ENCODE measurements around the gene HBA1.
"Not testable (repeated sequence)": the region's sequence is repeated elsewhere in the genome, so short reads cannot be mapped to it uniquely, and the experiment has no call there.

HBA1 gene

GRCh38 chr16:160242-160641, 16.2 kb upstream of the HBA1 start:
- DNase-seq = not testable (repeated sequence)

- no peak for DNase-seq
Observed at GRCh38 chr16:160691-161190, 15.7 kb upstream of the HBA1 start.

GRCh38 chr16:162271-162991, 14.0 kb upstream of the HBA1 start:
- DNase-seq = no peak

GRCh38 chr16:163139-163538, 13.3 kb upstream of the HBA1 start:
- not testable (repeated sequence) for DNase-seq

GRCh38 chr16:163696-164095, 12.8 kb upstream of the HBA1 start:
- not testable (repeated sequence) for DNase-seq

- DNase-seq = not testable (repeated sequence)
Observed at GRCh38 chr16:164134-164823, 12.2 kb upstream of the HBA1 start.

GRCh38 chr16:164827-165538, 11.5 kb upstream of the HBA1 start:
- DNase-seq = no peak

- DNase-seq = no peak
Observed at GRCh38 chr16:165539-166374, 10.7 kb upstream of the HBA1 start, which contains the start of gene HBM. Gene HBM (plus strand): TSS chr16:165978. CDS start chr16:165998, 20 bp downstream.

GRCh38 chr16:166375-167121, 9.9 kb upstream of the HBA1 start:
- DNase-seq = no peak

- no peak for DNase-seq
Observed at GRCh38 chr16:167122-167690, 9.3 kb upstream of the HBA1 start.

GRCh38 chr16:168424-168823, 8.1 kb upstream of the HBA1 start:
- no peak for DNase-seq

GRCh38 chr16:169014-169413, 7.5 kb upstream of the HBA1 start:
- DNase-seq = no peak

GRCh38 chr16:170088-170507, 6.4 kb upstream of the HBA1 start:
- not testable (repeated sequence) for DNase-seq

GRCh38 chr16:170788-171187, 5.7 kb upstream of the HBA1 start:
- no peak for DNase-seq

GRCh38 chr16:172374-172941, 4.0 kb upstream of the HBA1 start, which contains the start of gene HBA2:
Gene HBA2 (plus strand): TSS chr16:172876. CDS start chr16:172913, 37 bp downstream.
- DNase-seq = not testable (repeated sequence)

- DNase-seq = not testable (repeated sequence)
Observed at GRCh38 chr16:173211-173854, 3.1 kb upstream of the HBA1 start.

- DNase-seq = not testable (repeated sequence)
Observed at GRCh38 chr16:173928-174769, 2.3 kb upstream of the HBA1 start.

GRCh38 chr16:175011-175949, 1.2 kb upstream of the HBA1 start:
- no peak for DNase-seq
